Measurements from ENCODE around the gene HIP1. TPM values are rescaled to one million over a fixed set of nuclear protein-coding genes. Genes with fewer than 3 reads are reported as not detected.

The HIP1 gene
- total RNA-seq, 1 donor from 2014 or later: 7.9 TPM

GRCh38 chr7:75716992-75717626 lies 21.6 kb downstream of the HIP1 start:
- DNase-seq (no peak), ATAC-seq (ENCODE audit: low read depth) (no peak)
- intact Hi-C loops (cut with micrococcal nuclease): no loop called here
- H3K36me3 Mint-ChIP-seq (ENCODE audit: low read depth): peaks cover 2% of the 10 kb centered on the region
- no peaks in the 10 kb centered on the region for H3K27me3 Mint-ChIP-seq
- no peak overlapping the region for H3K4me3 Mint-ChIP-seq
- ChIA-PET CTCF (no interaction called here), POLR2A (interaction anchor here (0.7 kb wide), 1 partner anchor 162 kb away, joined by 6 read pairs; no protein-coding TSS in a partner anchor)
- H3K9me3 Mint-ChIP-seq: peaks cover 4% of the 10 kb centered on the region
- no peak overlapping the region for H3K27ac Mint-ChIP-seq
- TF ChIP-seq CTCF (IDR thresholded peaks at IDR 0.05): no peak
- peaks cover 12% of the 10 kb centered on the region for H3K4me1 Mint-ChIP-seq

GRCh38 chr7:75715864-75716263 lies 22.9 kb downstream of the HIP1 start:
- TF ChIP-seq CTCF (IDR thresholded peaks at IDR 0.05): no peak
- no peak for DNase-seq
- no peaks in the 10 kb centered on the region for H3K27me3 Mint-ChIP-seq
- H3K9me3 Mint-ChIP-seq: peaks cover 6% of the 10 kb centered on the region
- H3K36me3 Mint-ChIP-seq (ENCODE audit: low read depth): peaks cover 4% of the 10 kb centered on the region
- peaks cover 23% of the 10 kb centered on the region for H3K4me1 Mint-ChIP-seq
- CTCF ChIA-PET: no interaction called here
- no peak overlapping the region for H3K4me3 Mint-ChIP-seq
- no peak for ATAC-seq (ENCODE audit: low read depth)
- POLR2A ChIA-PET: no interaction called here
- intact Hi-C loops (cut with micrococcal nuclease): no loop called here
- no peak overlapping the region for H3K27ac Mint-ChIP-seq

- TF ChIP-seq CTCF (IDR thresholded peaks at IDR 0.05): no peak
- peak overlapping the region; percentile 0 for H3K4me3 Mint-ChIP-seq
- no peaks in the 10 kb centered on the region for H3K27me3 Mint-ChIP-seq
- H3K4me1 Mint-ChIP-seq: peaks cover 23% of the 10 kb centered on the region
- peak overlapping the region; percentile 16 for H3K27ac Mint-ChIP-seq
- peaks cover 13% of the 10 kb centered on the region for H3K9me3 Mint-ChIP-seq
- intact Hi-C loops (cut with micrococcal nuclease): no loop called here
- ATAC-seq (ENCODE audit: low read depth) (no peak), DNase-seq (no peak)
- CTCF ChIA-PET: no interaction called here
- peaks cover 8% of the 10 kb centered on the region for H3K36me3 Mint-ChIP-seq (ENCODE audit: low read depth)
- POLR2A ChIA-PET: interaction anchor here (0.5 kb wide), 1 partner anchor 645 kb away, joined by 3 read pairs; no protein-coding TSS in a partner anchor
These were observed 26.0 kb downstream of the HIP1 start for GRCh38 chr7:75712517-75713361.

- Mint-ChIP-seq H3K27me3 (no peaks in the 10 kb centered on the region), H3K9me3 (peaks cover 13% of the 10 kb centered on the region), H3K36me3 (ENCODE audit: low read depth) (peaks cover 8% of the 10 kb centered on the region), H3K27ac (peak overlapping the region; percentile 16), H3K4me1 (peaks cover 23% of the 10 kb centered on the region), H3K4me3 (no peak overlapping the region)
- TF ChIP-seq CTCF (IDR thresholded peaks at IDR 0.05): no peak
- CTCF ChIA-PET: no interaction called here
- DNase-seq: no peak
- POLR2A ChIA-PET: interaction anchor here (0.5 kb wide), 1 partner anchor 646 kb away, joined by 3 read pairs; no protein-coding TSS in a partner anchor
- ATAC-seq (ENCODE audit: low read depth): no peak
- intact Hi-C loops (cut with micrococcal nuclease): no loop called here
These were observed 26.9 kb downstream of the HIP1 start for GRCh38 chr7:75711656-75712514.
